Measurements from ENCODE around the gene CNGB1.
"Not testable (repeated sequence)": the region's sequence is repeated elsewhere in the genome, so short reads cannot be mapped to it uniquely, and the experiment has no call there.

Gene CNGB1

DNA sequence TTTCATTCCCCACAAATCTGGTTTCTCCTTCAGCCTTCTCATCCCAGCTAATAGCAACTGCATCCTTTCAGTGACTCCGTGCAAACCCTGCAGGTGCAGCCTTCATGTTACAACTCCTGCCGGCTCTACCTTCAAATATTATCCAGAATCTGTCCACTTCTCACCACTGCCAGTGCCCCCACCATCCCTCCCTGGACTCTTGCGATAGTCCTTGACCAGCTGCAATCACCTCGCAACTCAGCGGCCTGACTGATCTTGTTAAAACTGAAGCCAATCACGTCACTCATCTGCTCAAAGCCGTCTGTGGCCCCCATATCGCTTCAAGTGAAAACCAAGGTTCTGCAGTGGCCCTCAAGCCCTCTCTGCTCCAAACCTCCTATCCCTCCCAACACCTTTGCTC, 125.8 kb downstream of the CNGB1 start:
- DNase-seq = peak; percentile 55

- no peak for DNase-seq
These were observed 126.4 kb downstream of the CNGB1 start for GRCh38 chr16:57844416-57845030.

GRCh38 chr16:57843400-57843799, 127.5 kb downstream of the CNGB1 start:
- no peak for DNase-seq

GRCh38 chr16:57842601-57843000, 128.3 kb downstream of the CNGB1 start:
- DNase-seq = no peak

GRCh38 chr16:57840833-57841232, 130.1 kb downstream of the CNGB1 start:
- DNase-seq = no peak

- no peak for DNase-seq
These were observed 132.8 kb downstream of the CNGB1 start for GRCh38 chr16:57838161-57838560.

DNA sequence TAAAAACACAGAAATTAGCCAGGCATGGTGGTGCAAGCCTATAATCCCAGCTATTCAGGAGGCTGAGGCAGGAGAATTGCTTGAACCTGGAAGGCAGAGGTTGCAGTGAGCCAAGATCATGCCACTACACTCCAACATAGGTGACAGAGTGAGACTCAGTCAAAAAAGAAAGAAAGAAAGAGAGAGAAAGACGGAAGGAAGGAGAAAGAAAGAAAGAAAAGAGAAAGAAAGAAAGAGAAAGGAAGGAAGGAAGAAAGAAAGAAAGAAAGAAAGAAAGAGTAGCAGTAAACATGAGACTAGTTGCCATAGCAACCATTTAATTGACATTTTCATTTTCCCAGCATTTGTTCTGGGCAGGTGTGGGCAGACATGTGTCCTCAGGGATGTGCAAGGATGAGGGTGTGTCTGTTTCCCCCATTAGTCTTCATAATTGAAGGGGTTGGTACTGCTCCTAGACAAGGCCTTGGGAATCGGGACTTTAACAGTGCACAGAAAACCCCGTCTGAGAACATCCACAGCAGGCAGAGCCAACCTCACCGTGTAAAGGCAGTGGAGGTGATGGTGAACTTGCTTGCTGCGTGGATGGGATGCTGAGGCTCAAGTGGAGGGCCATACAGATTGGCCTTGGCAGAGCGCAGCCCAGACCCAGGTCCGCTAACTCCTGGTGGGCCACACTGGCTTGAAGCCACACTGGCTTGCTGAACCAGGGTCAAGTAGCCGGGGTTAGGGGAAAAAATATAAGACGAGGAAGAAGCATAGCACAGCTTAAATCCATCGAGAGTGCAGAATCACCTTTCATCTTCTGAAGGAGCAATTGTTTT, 133.4 kb downstream of the CNGB1 start:
- DNase-seq = no peak

DNA sequence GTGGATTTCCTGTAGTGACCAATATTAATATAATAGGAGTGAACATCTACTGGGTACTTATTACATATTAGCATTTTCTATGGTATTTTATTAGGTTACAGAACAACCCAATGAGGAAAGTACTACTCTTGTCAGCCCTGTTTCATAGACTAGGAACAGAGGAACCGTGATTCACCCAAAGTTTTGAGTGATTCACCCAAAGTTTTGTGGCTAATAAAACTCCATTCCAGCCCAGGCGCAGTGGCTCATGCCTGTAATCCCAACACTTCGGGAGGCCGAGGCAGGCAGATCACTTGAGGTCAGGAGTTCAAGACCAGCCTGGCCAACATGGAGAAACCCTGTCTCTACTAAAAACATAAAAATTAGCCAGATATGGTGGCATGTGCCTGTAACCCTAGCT, 135.5 kb downstream of the CNGB1 start:
- DNase-seq = not testable (repeated sequence)

- no peak for DNase-seq
These were observed 136.0 kb downstream of the CNGB1 start for GRCh38 chr16:57834936-57835335.

All from NCI-H82 (cell line).